DND-41 (cell line): ENCODE results near the gene FOXK1.

Source experiments
- ATAC-seq: fragments of 200-7000 bp; cut with Tn5 transposase; 3 replicates; pipeline ENCODE4 v1.9.1; 2021; ENCODE audit warnings: low read depth; ENCODE audit not compliant: insufficient read depth
- DNase-seq: peaks from one replicate; pipeline ENCODE4 v3.0.0-alpha.2; 2020
- H2AFZ ChIP-seq: 2 replicates; pipeline ENCODE4 v1.6.0; 2012; ENCODE audit warnings: low read depth, low read length
- H3K27ac ChIP-seq: 2 replicates; pipeline ENCODE4 v1.5.1; 2012; ENCODE audit warnings: low read length, inconsistent platforms
- H3K27me3 ChIP-seq: fragments of 200-600 bp; sonication (generic); 2 replicates; pipeline ENCODE4 v1.6.0; 2012; ENCODE audit warnings: low read length, mild to moderate bottlenecking, inconsistent platforms; ENCODE audit not compliant: insufficient read depth, poor library complexity
- H3K36me3 ChIP-seq: 2 replicates; pipeline ENCODE4 v1.5.1; 2012; ENCODE audit warnings: low read length, inconsistent platforms; ENCODE audit not compliant: insufficient read depth
- H3K4me1 ChIP-seq: 2 replicates; pipeline ENCODE4 v1.5.1; 2012; ENCODE audit warnings: mild to moderate bottlenecking, low read length; ENCODE audit not compliant: insufficient read depth
- H3K4me2 ChIP-seq: 2 replicates; pipeline ENCODE4 v1.6.0; 2012; ENCODE audit warnings: mild to moderate bottlenecking, moderate library complexity, low read length, inconsistent platforms; ENCODE audit not compliant: insufficient read depth
- H3K4me3 ChIP-seq, 2 experiments: fragments of 200-600 bp in 1 of 2; shearing (Covaris generic) in 1 of 2; 2 replicates each; pipeline ENCODE4 v1.5.1; 2012 to 2016; ENCODE audit warnings: inconsistent platforms in 2 of 2, low read length in 2 of 2, mild to moderate bottlenecking in 2 of 2, low read depth in 1 of 2, moderate library complexity in 1 of 2
- H3K79me2 ChIP-seq: 2 replicates; pipeline ENCODE4 v1.6.0; 2012; ENCODE audit warnings: low read length, inconsistent platforms; ENCODE audit not compliant: insufficient read depth
- H3K9ac ChIP-seq: 2 replicates; pipeline ENCODE4 v1.6.0; 2012; ENCODE audit warnings: low read depth, mild to moderate bottlenecking, inconsistent platforms, low read length, moderate library complexity
- H3K9me3 ChIP-seq: 2 replicates; pipeline ENCODE4 v1.5.1; 2012; ENCODE audit warnings: low read length, moderate library complexity, mild to moderate bottlenecking, inconsistent platforms; ENCODE audit not compliant: insufficient read depth, severe bottlenecking
- H4K20me1 ChIP-seq: 2 replicates; pipeline ENCODE4 v1.6.0; 2012; ENCODE audit warnings: low read length; ENCODE audit not compliant: insufficient read depth
- CTCF ChIP-seq: IDR thresholded peaks from 2 replicates; pipeline ENCODE4 v1.5.1; 2012; ENCODE audit warnings: borderline replicate concordance, low read length, moderate library complexity, mild to moderate bottlenecking; ENCODE audit not compliant: poor library complexity, severe bottlenecking; ENCODE audit errors: extremely low read depth
- EZH2 ChIP-seq: IDR thresholded peaks from 3 replicates; pipeline ENCODE4 v1.6.1; 2012; ENCODE audit warnings: borderline replicate concordance, low read depth, mild to moderate bottlenecking, moderate library complexity, low read length, inconsistent platforms; ENCODE audit not compliant: severe bottlenecking

Gene FOXK1

GRCh38 chr7:4681218-4681851 lies 760 bp upstream of the FOXK1 start:
- ATAC-seq (peak; percentile 31), DNase-seq (no peak)
- Histone ChIP-seq H3K4me1 (peaks cover 35% of the 10 kb centered on the region), H3K4me3 (peak overlapping the region; percentile 42 to 99; a peak in 3 of 4 replicates), H3K27me3 (no peaks in the 10 kb centered on the region), H3K79me2 (peaks cover 44% of the 10 kb centered on the region), H4K20me1 (peaks cover 30% of the 10 kb centered on the region), H3K9me3 (no peaks in the 10 kb centered on the region), H3K27ac (peak overlapping the region; percentile 82), H3K4me2 (peak overlapping the region; percentile 77), H3K9ac (peak overlapping the region; percentile 95), H3K36me3 (peaks cover 22% of the 10 kb centered on the region), H2AFZ (peak overlapping the region; percentile 98)
- TF ChIP-seq EZH2 (no peak), CTCF (no peak)

GRCh38 chr7:4682621-4683042 lies 537 bp downstream of the FOXK1 start:
- H2AFZ ChIP-seq: peak overlapping the region; percentile 81
- H3K27ac ChIP-seq: peak overlapping the region; percentile 79
- TF ChIP-seq EZH2: no peak
- no peaks in the 10 kb centered on the region for H3K9me3 ChIP-seq
- peak overlapping the region; percentile 95 for H3K9ac ChIP-seq
- H3K79me2 ChIP-seq: peaks cover 57% of the 10 kb centered on the region
- H4K20me1 ChIP-seq: peaks cover 37% of the 10 kb centered on the region
- peak overlapping the region; percentile 75 to 99 for H3K4me3 ChIP-seq
- peak; percentile 25 for DNase-seq
- H3K4me2 ChIP-seq: peak overlapping the region; percentile 99
- no peaks in the 10 kb centered on the region for H3K27me3 ChIP-seq
- peaks cover 26% of the 10 kb centered on the region for H3K36me3 ChIP-seq
- H3K4me1 ChIP-seq: peaks cover 35% of the 10 kb centered on the region
- peak; percentile 19; the same call in 2 of the 3 replicates for ATAC-seq

GRCh38 chr7:4683043-4683883 lies 1.2 kb downstream of the FOXK1 start:
- Histone ChIP-seq H3K36me3 (peaks cover 26% of the 10 kb centered on the region), H3K4me1 (peaks cover 35% of the 10 kb centered on the region), H3K79me2 (peaks cover 64% of the 10 kb centered on the region), H4K20me1 (peaks cover 41% of the 10 kb centered on the region), H3K27me3 (no peaks in the 10 kb centered on the region), H3K4me2 (peak overlapping the region; percentile 99), H2AFZ (0 out of 2 replicates have a peak overlapping the region, but pooled peaks have one; percentile 16), H3K4me3 (peak overlapping the region; percentile 75 to 99), H3K9ac (peak overlapping the region; percentile 95), H3K27ac (peak overlapping the region; percentile 79), H3K9me3 (no peaks in the 10 kb centered on the region)
- DNase-seq (peak; percentile 28), ATAC-seq (0 out of 3 replicates have a peak, but pooled peaks have one; percentile 13)
- TF ChIP-seq CTCF (no peak), EZH2 (no peak)
